ENCODE data around the gene PJA2.
A peak's percentile ranks its signal among the peaks of the same experiment; 100 is the strongest.
"Not testable (repeated sequence)": the region's sequence is repeated elsewhere in the genome, so short reads cannot be mapped to it uniquely, and the experiment has no call there.

Gene PJA2

GRCh38 chr5:109409844-109410388 lies at the start of gene PJA2:
Gene PJA2 (minus strand): TSS chr5:109409974. CDS start chr5:109383433, 26,541 bp downstream.
- peak; percentile 98 for DNase-seq (ENCODE audit: low read depth, low spot score)

- no peak for DNase-seq (ENCODE audit: low read depth, low spot score)
These were observed 45.9 kb upstream of the PJA2 start for GRCh38 chr5:109455598-109456096.

GRCh38 chr5:109454731-109455505 lies 45.1 kb upstream of the PJA2 start:
- no peak for DNase-seq (ENCODE audit: low read depth, low spot score)

- DNase-seq (ENCODE audit: low read depth, low spot score) = no peak
These were observed 43.5 kb upstream of the PJA2 start for GRCh38 chr5:109453251-109453650.

GRCh38 chr5:109452661-109453060 lies 42.9 kb upstream of the PJA2 start:
- DNase-seq (ENCODE audit: low read depth, low spot score) = no peak

GRCh38 chr5:109451146-109451545 lies 41.4 kb upstream of the PJA2 start:
- no peak for DNase-seq (ENCODE audit: low read depth, low spot score)

- DNase-seq (ENCODE audit: low read depth, low spot score) = no peak
These were observed 40.5 kb upstream of the PJA2 start for GRCh38 chr5:109450129-109450877.

- no peak for DNase-seq (ENCODE audit: low read depth, low spot score)
These were observed 39.1 kb upstream of the PJA2 start for GRCh38 chr5:109448838-109449237.

- no peak for DNase-seq (ENCODE audit: low read depth, low spot score)
These were observed 29.8 kb upstream of the PJA2 start for GRCh38 chr5:109439590-109439989.

- no peak for DNase-seq (ENCODE audit: low read depth, low spot score)
These were observed 16.3 kb upstream of the PJA2 start for GRCh38 chr5:109426075-109426474.

- not testable (repeated sequence) for DNase-seq (ENCODE audit: low read depth, low spot score)
These were observed 15.7 kb upstream of the PJA2 start for GRCh38 chr5:109425521-109425920.

- DNase-seq (ENCODE audit: low read depth, low spot score) = no peak
These were observed 12.2 kb upstream of the PJA2 start for GRCh38 chr5:109421956-109422355.

- DNase-seq (ENCODE audit: low read depth, low spot score) = no peak
These were observed 9.1 kb upstream of the PJA2 start for GRCh38 chr5:109418712-109419352.

- no peak for DNase-seq (ENCODE audit: low read depth, low spot score)
These were observed 7.1 kb upstream of the PJA2 start for GRCh38 chr5:109416882-109417281.

- not testable (repeated sequence) for DNase-seq (ENCODE audit: low read depth, low spot score)
These were observed 4.2 kb upstream of the PJA2 start for GRCh38 chr5:109413921-109414461.

- DNase-seq (ENCODE audit: low read depth, low spot score) = no peak
These were observed 3.7 kb upstream of the PJA2 start for GRCh38 chr5:109413458-109413857.

- no peak for DNase-seq (ENCODE audit: low read depth, low spot score)
These were observed 3.2 kb upstream of the PJA2 start for GRCh38 chr5:109412981-109413402.

GRCh38 chr5:109411627-109412026 lies 1.9 kb upstream of the PJA2 start:
- no peak for DNase-seq (ENCODE audit: low read depth, low spot score)

GRCh38 chr5:109411149-109411514 lies 1.4 kb upstream of the PJA2 start:
- DNase-seq (ENCODE audit: low read depth, low spot score) = no peak

- DNase-seq (ENCODE audit: low read depth, low spot score) = no peak
These were observed 795 bp upstream of the PJA2 start for GRCh38 chr5:109410389-109411148.
